K562 (cell line): ENCODE measurements around the gene MYB. TPM values are rescaled to one million over a fixed set of nuclear protein-coding genes. Genes with fewer than 3 reads are reported as not detected.

ENCODE experiments used
- CBFA2T2 ChIP-seq: fragments of 450-650 bp; conservative IDR thresholded peaks from 2 replicates; pipeline ENCODE4 v1.6.1; 2017; ENCODE audit warnings: mild to moderate bottlenecking
- DPF2 ChIP-seq: fragments of 450-650 bp; IDR thresholded peaks from 2 replicates; pipeline ENCODE4 v1.6.1; 2016
- HDAC3 ChIP-seq: fragments of 450-650 bp; IDR thresholded peaks from 2 replicates; pipeline ENCODE4 v1.6.1; 2018; ENCODE audit warnings: borderline replicate concordance, mild to moderate bottlenecking, moderate library complexity; ENCODE audit not compliant: partially characterized antibody
- JUN ChIP-seq, 2 experiments: sonication (generic) in 1 of 2; formaldehyde crosslinking in 1 of 2; IDR thresholded peaks; 2 replicates each; pipeline versions ENCODE4 v1.6.1 to v1.8.0; 2012 to 2022; ENCODE audit warnings: borderline replicate concordance in 2 of 2, mild to moderate bottlenecking in 2 of 2, improper control_type of control experiment in 1 of 2, low read depth in 1 of 2, low read length in 1 of 2, missing genetic modification reagents in 1 of 2
- KAT2B ChIP-seq: IDR thresholded peaks from one replicate; pipeline ENCODE4 v1.6.1; 2012; ENCODE audit warnings: low read depth, mild to moderate bottlenecking, control low read depth, inconsistent platforms, low read length, moderate library complexity
- KLF13 ChIP-seq: fragments of 450-650 bp; IDR thresholded peaks from 2 replicates; pipeline ENCODE4 v1.6.1; 2016; ENCODE audit warnings: missing genetic modification characterization, low read depth, mild to moderate bottlenecking, missing compliant biosample characterization, moderate library complexity, borderline replicate concordance
- MYBL2 ChIP-seq, 2 experiments: fragments of 450-650 bp in 1 of 2; sonication (generic) in 1 of 2; formaldehyde crosslinking in 1 of 2; IDR thresholded peaks; 2 replicates each; pipeline versions ENCODE4 v1.6.1 to v1.8.1; 2017 to 2022; ENCODE audit warnings: borderline replicate concordance in 1 of 2, inconsistent platforms in 1 of 2, low read depth in 1 of 2, mild to moderate bottlenecking in 1 of 2, missing genetic modification reagents in 1 of 2, moderate library complexity in 1 of 2
- NR1H2 ChIP-seq: sonication (generic); formaldehyde crosslinking; IDR thresholded peaks from 2 replicates; pipeline ENCODE4 v1.4.0; 2020; ENCODE audit warnings: mild to moderate bottlenecking, missing genetic modification reagents
- POU5F1 ChIP-seq: fragments of 150-350 bp; IDR thresholded peaks from 2 replicates; pipeline ENCODE4 v1.6.1; 2014; ENCODE audit warnings: borderline replicate concordance, low read length, low read depth, mild to moderate bottlenecking; ENCODE audit not compliant: partially characterized antibody
- TBP ChIP-seq: optimal IDR thresholded peaks from 2 replicates; pipeline ENCODE3; 2011; ENCODE audit warnings: low read depth, low read length, improper control_type of control experiment
- TCF7L2 ChIP-seq: fragments of 150-350 bp; IDR thresholded peaks from 2 replicates; pipeline ENCODE4 v1.6.1; 2016; ENCODE audit warnings: low read depth, mild to moderate bottlenecking, low read length, moderate library complexity
- ZC3H11A ChIP-seq: IDR thresholded peaks from 2 replicates; pipeline ENCODE4 v1.6.1; 2012; ENCODE audit warnings: low read depth, low read length, improper control_type of control experiment
- ZC3H8 ChIP-seq: fragments of 450-650 bp; IDR thresholded peaks from 2 replicates; pipeline ENCODE4 v1.6.1; 2017
- ZNF347 ChIP-seq: fragments of 450-650 bp; formaldehyde crosslinking; IDR thresholded peaks from 2 replicates; pipeline ENCODE4 v1.4.0; 2020; ENCODE audit warnings: low read depth, mild to moderate bottlenecking, moderate library complexity
- ZNF583 ChIP-seq: fragments of 250-450 bp; sonication (Bioruptor Pico); IDR thresholded peaks from 2 replicates; pipeline ENCODE4 v1.4.0; 2020
- ZNF668 ChIP-seq: fragments of 250-450 bp; sonication (Bioruptor Pico); IDR thresholded peaks from 2 replicates; pipeline ENCODE4 v1.8.0; 2022; ENCODE audit warnings: mild to moderate bottlenecking, inconsistent platforms
- polyA plus RNA-seq, 8 experiments: library from polyadenylated mRNA; depleted of rRNA in 4 of 8; stranded (reverse) in 5 of 8; unstranded in 3 of 8; fragments of >200 nt; fragmentation: Nextera tagmentation in 2 of 8; fragmentation: Illumina TruSeq in 1 of 8; extraction: Ambion mirVana in 2 of 8; extraction: Trizol in 1 of 8; gene quantifications; 2 replicates each; pipeline versions ENCODE4 v1.2.1 to v1.2.3, GENCODE V29; 2011 to 2014; ENCODE audit warnings: inconsistent platforms in 1 of 8, missing spikeins in 1 of 8
- total RNA-seq, 7 experiments: library from RNA; depleted of rRNA in 6 of 7; stranded (reverse); fragments of >200 nt in 6 of 7; fragmentation: Illumina TruSeq in 2 of 7; extraction: Trizol in 2 of 7; gene quantifications; 2 replicates each; pipeline versions ENCODE4 v1.2.1 to v1.2.3, GENCODE V29; 2011 to 2021; ENCODE audit warnings: low replicate concordance in 1 of 7
- TF ChIP-seq, protein P1 (sequence below): fragments of 250-450 bp; sonication (Bioruptor Pico); IDR thresholded peaks from 2 replicates; pipeline ENCODE4 v1.5.0; 2020; ENCODE audit warnings: mild to moderate bottlenecking, borderline replicate concordance
- TF ChIP-seq, protein P2 (sequence below): fragments of 250-450 bp; sonication (Bioruptor Pico); IDR thresholded peaks from 2 replicates; pipeline ENCODE4 v1.8.0; 2022; ENCODE audit warnings: inconsistent platforms
- TF ChIP-seq, protein P3 (sequence below): fragments of 250-450 bp; sonication (Bioruptor Pico); IDR thresholded peaks from 2 replicates; pipeline ENCODE4 v1.4.0; 2020; ENCODE audit warnings: mild to moderate bottlenecking, moderate library complexity
- TF ChIP-seq, protein P4 (sequence below): fragments of 450-650 bp; conservative IDR thresholded peaks from 2 replicates; pipeline ENCODE4 v1.6.1; 2016; ENCODE audit warnings: missing genetic modification characterization, low read depth, mild to moderate bottlenecking, control low read depth, missing compliant biosample characterization

The MYB gene
- total and polyA plus RNA-seq, 9 of the 15 experiments (the other 6 are each of a cell fraction or from before 2014, with no cell fraction given), result 35.8 to 218 (median 140) TPM

DNA sequence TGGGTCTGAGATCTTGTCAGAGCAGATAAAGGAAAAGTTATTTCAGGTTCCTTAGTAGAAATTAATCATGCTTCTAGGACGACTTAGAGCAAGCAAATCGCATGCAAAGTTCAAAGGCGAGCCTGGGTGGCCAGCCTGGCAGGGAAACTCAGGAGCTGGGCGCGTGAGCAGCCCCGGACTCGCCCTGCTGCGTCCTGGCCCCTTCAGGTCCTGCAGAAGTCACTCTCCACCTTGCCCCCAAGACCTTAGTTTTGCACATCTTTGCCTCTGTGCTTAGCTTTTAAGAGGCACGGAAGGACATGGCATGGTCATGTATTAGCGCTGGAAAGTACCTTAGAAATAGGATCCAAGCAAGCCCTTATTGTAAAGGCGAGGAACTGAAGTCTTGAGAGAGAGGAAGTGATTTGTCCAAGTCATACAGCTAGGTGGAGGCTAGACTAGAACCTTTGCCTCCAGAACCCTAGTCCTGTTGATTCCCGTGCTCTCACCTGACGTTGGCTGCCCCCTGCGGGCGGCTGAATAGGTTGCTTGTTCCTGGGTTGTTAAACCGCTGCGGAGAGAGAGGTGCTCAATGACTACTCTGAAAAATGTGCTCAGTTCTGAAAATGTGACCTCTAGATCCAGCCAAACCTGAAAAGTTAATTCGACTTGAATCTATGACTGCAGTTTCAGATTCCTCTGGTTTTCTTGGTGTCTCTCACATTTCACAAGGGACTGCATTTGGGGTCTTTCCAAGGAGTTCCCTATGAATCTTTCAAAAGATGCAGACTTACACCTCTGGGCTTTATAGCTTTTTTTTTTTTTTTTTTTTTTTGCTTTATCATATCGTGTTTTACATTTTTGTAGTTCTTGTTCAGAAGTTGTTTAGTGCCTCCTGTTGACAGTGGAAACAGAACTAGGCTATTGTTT lies 2.7 kb downstream of the MYB start (continued):
- TF ChIP-seq, protein P1, sequence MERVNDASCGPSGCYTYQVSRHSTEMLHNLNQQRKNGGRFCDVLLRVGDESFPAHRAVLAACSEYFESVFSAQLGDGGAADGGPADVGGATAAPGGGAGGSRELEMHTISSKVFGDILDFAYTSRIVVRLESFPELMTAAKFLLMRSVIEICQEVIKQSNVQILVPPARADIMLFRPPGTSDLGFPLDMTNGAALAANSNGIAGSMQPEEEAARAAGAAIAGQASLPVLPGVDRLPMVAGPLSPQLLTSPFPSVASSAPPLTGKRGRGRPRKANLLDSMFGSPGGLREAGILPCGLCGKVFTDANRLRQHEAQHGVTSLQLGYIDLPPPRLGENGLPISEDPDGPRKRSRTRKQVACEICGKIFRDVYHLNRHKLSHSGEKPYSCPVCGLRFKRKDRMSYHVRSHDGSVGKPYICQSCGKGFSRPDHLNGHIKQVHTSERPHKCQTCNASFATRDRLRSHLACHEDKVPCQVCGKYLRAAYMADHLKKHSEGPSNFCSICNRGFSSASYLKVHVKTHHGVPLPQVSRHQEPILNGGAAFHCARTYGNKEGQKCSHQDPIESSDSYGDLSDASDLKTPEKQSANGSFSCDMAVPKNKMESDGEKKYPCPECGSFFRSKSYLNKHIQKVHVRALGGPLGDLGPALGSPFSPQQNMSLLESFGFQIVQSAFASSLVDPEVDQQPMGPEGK (CRISPR knock-in tag), result no peak
- no peak for TF ChIP-seq KLF13 (tag)
- TF ChIP-seq KAT2B, result no peak
- TF ChIP-seq MYBL2 (IDR thresholded peaks at IDR 0.05; ENCODE audit: low read depth), result peak; percentile 38; the same call in 1 of the 2 replicates
- TF ChIP-seq MYBL2 (CRISPR knock-in tag; IDR thresholded peaks at IDR 0.05; ENCODE audit: borderline replicate concordance), result no peak
- TF ChIP-seq ZNF583 (CRISPR knock-in tag), result no peak
- TF ChIP-seq CBFA2T2, result no peak
- no peak for TF ChIP-seq DPF2
- TF ChIP-seq, protein P2, sequence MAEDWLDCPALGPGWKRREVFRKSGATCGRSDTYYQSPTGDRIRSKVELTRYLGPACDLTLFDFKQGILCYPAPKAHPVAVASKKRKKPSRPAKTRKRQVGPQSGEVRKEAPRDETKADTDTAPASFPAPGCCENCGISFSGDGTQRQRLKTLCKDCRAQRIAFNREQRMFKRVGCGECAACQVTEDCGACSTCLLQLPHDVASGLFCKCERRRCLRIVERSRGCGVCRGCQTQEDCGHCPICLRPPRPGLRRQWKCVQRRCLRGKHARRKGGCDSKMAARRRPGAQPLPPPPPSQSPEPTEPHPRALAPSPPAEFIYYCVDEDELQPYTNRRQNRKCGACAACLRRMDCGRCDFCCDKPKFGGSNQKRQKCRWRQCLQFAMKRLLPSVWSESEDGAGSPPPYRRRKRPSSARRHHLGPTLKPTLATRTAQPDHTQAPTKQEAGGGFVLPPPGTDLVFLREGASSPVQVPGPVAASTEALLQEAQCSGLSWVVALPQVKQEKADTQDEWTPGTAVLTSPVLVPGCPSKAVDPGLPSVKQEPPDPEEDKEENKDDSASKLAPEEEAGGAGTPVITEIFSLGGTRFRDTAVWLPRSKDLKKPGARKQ (CRISPR knock-in tag), result no peak
- TF ChIP-seq JUN (IDR thresholded peaks at IDR 0.05; ENCODE audit: borderline replicate concordance, low read depth, low read length), result no peak
- TF ChIP-seq JUN (CRISPR knock-in tag; IDR thresholded peaks at IDR 0.05; ENCODE audit: borderline replicate concordance), result no peak
- TF ChIP-seq, protein P3, sequence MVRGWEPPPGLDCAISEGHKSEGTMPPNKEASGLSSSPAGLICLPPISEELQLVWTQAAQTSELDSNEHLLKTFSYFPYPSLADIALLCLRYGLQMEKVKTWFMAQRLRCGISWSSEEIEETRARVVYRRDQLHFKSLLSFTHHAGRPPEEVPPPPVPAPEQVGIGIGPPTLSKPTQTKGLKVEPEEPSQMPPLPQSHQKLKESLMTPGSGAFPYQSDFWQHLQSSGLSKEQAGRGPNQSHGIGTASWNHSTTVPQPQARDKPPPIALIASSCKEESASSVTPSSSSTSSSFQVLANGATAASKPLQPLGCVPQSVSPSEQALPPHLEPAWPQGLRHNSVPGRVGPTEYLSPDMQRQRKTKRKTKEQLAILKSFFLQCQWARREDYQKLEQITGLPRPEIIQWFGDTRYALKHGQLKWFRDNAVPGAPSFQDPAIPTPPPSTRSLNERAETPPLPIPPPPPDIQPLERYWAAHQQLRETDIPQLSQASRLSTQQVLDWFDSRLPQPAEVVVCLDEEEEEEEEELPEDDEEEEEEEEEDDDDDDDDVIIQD (CRISPR knock-in tag), result no peak
- TF ChIP-seq NR1H2 (CRISPR knock-in tag), result no peak
- TF ChIP-seq, protein P4, sequence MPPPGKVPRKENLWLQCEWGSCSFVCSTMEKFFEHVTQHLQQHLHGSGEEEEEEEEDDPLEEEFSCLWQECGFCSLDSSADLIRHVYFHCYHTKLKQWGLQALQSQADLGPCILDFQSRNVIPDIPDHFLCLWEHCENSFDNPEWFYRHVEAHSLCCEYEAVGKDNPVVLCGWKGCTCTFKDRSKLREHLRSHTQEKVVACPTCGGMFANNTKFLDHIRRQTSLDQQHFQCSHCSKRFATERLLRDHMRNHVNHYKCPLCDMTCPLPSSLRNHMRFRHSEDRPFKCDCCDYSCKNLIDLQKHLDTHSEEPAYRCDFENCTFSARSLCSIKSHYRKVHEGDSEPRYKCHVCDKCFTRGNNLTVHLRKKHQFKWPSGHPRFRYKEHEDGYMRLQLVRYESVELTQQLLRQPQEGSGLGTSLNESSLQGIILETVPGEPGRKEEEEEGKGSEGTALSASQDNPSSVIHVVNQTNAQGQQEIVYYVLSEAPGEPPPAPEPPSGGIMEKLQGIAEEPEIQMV, result no peak
- TF ChIP-seq TBP, result peak; percentile 25
- TF ChIP-seq ZC3H8, result no peak
- TF ChIP-seq POU5F1, result no peak
- no peak for TF ChIP-seq ZC3H11A
- no peak for TF ChIP-seq HDAC3
- no peak for TF ChIP-seq TCF7L2
- TF ChIP-seq ZNF347 (CRISPR knock-in tag), result no peak
- no peak for TF ChIP-seq ZNF668
